Measurements from ENCODE around the gene ABHD1.
"Not testable (repeated sequence)": the region's sequence is repeated elsewhere in the genome, so short reads cannot be mapped to it uniquely, and the experiment has no call there.

The ABHD1 gene

GRCh38 chr2:27087823-27088410 lies 35.7 kb upstream of the ABHD1 start:
- DNase-seq = no peak

GRCh38 chr2:27088634-27089033 lies 35.0 kb upstream of the ABHD1 start:
- no peak for DNase-seq

- no peak for DNase-seq
Measured at GRCh38 chr2:27089111-27089954, 34.3 kb upstream of the ABHD1 start.

- no peak for DNase-seq
Measured at GRCh38 chr2:27091746-27092695, 31.6 kb upstream of the ABHD1 start.

- no peak for DNase-seq
Measured at GRCh38 chr2:27092696-27093429, 30.8 kb upstream of the ABHD1 start.

- DNase-seq = no peak
Measured at GRCh38 chr2:27093430-27094352, 29.9 kb upstream of the ABHD1 start.

- DNase-seq = no peak
Measured at GRCh38 chr2:27094353-27094984, 29.1 kb upstream of the ABHD1 start.

- DNase-seq = no peak
Measured at GRCh38 chr2:27095427-27095744, 28.2 kb upstream of the ABHD1 start.

GRCh38 chr2:27095745-27096651 lies 27.6 kb upstream of the ABHD1 start:
- DNase-seq = peak; percentile 95

GRCh38 chr2:27096748-27097297 lies 26.8 kb upstream of the ABHD1 start:
- no peak for DNase-seq

GRCh38 chr2:27097341-27097740 lies 26.3 kb upstream of the ABHD1 start:
- DNase-seq = no peak

- DNase-seq = no peak
Measured at GRCh38 chr2:27099334-27099955, 24.2 kb upstream of the ABHD1 start.

GRCh38 chr2:27100036-27100435 lies 23.6 kb upstream of the ABHD1 start:
- DNase-seq = no peak

- no peak for DNase-seq
Measured at GRCh38 chr2:27102329-27102728, 21.3 kb upstream of the ABHD1 start.

- DNase-seq = no peak
Measured at GRCh38 chr2:27105981-27106380, 17.6 kb upstream of the ABHD1 start.

GRCh38 chr2:27108221-27108620 lies 15.4 kb upstream of the ABHD1 start:
- no peak for DNase-seq

- no peak for DNase-seq
Measured at GRCh38 chr2:27109083-27109482, 14.5 kb upstream of the ABHD1 start.

GRCh38 chr2:27110603-27111352 lies 12.8 kb upstream of the ABHD1 start:
- DNase-seq = not testable (repeated sequence)
